Activated gamma-delta T cell treated with Interleukin-2 at 50 U/mL for 16 hours (primary cell): Measurements from ENCODE around the gene ASPA.
A peak's percentile ranks its signal among the peaks of the same experiment; 100 is the strongest.
"Not testable (repeated sequence)": the region's sequence is repeated elsewhere in the genome, so short reads cannot be mapped to it uniquely, and the experiment has no call there.

ENCODE experiments used
- DNase-seq: peaks from one replicate; pipeline ENCODE4 v3.0.0-alpha.2; 2020

ASPA gene

DNA sequence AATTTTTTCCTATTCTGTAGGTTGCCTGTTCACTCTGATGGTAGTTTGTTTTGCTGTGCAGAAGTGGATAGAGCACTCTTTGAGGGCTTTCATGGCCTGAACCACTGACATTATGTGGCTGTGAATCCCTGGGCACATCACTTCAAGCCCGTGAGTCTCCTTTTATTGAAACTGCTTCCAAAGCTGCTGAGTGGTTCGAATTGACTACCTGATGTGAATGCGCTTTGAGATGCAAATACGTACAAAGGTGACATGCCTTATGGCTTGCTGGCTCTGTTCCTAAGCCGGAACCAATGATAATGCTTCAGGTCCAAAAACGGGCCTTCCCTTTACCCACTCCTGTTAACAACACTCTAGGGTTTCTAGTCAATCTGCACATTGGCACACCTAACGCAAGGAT lies 34.3 kb downstream of the ASPA start:
- DNase-seq, result no peak

DNA sequence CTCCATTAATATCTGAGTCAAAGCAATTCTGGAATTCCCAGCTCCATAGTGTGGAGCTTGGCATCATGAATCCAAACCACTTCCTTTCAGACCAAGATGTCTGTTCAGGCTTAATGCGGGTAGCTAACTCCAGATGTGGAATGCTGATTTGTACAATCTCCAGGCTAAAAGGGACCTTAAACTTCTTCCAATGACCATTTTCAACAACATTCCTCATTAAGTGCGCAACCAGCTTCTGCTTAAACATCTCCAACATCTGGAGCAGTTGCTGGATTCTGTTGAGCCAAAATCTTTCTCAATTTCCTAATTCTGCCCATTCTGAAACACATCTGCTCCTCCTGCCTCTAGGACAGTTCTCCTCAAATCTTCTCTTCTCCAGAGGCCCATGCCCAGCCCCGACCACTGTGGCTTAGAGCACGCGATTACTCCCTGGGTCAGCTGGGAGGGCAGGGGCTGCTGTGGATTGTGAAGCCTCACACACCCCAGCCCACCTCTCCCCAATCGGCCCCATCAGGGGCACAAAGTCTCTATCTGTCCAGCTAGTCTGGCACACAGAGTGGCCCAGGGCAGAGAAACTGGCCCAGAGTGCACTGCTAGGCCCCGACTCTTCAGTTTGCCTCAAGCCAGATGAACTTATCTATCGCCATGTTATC lies 36.2 kb downstream of the ASPA start:
- DNase-seq, result no peak

DNA sequence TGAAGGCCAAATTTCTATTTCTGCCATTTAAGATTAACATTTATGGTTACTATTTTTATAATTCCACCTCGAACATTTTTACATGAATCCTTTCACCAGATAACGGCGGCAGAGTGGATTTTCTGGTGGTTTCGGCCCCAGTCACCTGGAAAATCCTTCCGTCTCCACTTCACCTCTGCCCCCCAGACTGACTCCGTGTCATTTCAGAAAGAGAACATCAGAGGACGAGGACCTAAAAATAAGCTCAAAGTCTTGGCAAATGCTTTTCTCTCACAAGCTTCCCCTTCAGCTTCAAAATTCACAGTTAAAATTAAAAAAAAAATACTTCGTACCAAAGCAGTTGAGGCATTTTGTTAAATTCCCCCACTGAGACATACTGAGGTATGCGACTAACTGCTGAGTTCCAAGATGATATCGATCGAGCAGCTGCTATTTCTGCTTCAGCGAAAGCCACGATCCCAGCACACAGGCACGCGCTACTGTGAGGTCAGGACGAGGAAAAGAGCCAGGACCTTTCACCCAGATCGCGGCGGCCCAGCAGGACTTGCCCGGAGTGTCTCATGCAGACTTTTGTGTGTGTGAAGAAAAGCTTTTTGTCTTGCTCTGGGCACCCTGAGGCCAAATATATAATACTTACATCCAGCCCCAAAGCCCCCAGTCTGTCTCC lies 36.8 kb downstream of the ASPA start:
- no peak for DNase-seq

DNA sequence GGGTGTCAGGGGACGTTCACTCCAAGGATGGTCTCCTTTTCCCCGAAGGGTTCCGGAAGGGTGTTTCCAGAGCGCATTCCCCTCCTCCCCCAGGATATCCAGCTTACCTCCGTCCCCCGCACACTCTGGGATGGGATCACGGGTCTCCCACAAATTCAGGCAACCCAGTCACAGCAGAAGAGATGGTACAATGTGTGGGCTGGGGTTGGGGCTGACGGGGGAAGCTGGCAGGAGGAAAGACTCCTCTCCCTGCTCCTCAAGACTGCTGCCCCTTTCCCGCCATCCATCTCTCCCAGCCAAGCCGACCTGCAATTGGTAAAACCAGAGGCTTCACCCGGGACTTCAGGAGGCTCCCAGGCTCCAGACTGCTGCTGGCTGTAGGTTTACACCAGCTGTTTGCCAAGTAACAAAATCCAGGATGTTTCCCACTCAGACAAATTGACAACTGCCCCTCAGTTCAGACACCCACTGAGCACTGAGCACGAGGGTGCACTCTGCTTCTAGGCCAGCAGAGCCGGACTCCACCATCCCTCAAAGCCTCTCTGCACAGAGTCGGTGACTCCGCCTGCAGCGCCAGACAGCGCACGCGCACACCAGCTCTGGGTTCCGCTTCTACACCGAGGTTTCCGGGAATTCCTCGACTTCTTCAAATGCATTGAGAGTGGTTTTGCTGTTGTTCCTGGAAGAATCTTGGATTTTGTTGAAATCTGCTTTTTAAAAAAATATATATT lies 37.7 kb downstream of the ASPA start:
- DNase-seq, result no peak

DNA sequence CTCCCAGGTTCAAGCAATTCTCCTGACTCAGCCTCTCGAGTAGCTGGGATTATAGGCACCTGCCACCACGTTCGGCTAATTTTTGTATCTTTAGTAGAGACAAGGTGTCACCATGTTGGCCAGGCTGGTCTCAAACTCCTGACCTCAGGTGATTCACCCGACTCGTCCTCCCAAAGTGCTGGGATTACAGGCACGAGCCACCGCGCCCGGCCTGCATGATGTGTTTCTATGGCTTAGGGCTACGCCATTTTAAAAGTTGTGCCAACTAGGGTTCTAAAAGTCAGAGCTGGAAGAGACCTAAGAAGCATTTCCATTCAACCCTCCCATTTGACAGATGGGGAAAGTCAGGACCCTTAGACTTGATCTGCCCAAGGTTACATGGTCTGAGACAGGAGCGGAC lies 38.4 kb downstream of the ASPA start:
- DNase-seq, result not testable (repeated sequence)

DNA sequence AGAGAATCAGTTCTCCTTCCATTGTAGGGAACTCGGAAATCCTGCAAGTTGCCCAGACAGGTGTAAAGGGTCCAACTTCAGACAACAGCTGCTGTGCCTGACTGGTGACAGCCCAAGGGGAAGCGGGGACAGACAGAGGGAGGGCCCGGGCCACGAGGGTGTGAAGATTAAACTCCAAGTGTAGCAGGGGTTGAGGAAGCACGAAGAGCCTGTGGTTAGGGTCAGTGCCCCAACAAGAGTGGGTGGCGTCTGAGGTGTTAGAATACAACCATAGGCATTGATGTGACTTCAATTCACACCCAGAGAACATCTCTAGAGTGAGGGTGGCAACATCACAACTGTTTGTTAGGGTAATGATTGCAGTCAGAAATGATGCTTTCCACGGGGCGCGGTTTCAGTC lies 39.1 kb downstream of the ASPA start:
- DNase-seq, result no peak

DNA sequence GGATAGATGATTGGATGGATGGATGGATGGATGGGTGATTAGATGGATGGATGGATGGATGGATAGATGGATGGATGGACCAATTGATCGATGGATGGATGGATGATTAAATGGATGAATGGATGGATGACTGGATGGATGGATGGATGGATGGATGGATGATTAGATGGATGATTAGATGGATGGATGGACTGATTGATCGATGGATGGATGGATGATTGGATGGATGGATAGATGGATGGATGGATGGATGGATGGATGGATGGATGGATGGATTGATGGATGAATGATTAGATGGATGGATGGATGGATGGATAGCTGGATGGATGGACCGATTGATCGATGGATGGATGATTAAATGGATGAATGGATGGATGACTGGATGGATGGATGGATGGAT lies 43.7 kb downstream of the ASPA start:
- DNase-seq, result not testable (repeated sequence)

DNA sequence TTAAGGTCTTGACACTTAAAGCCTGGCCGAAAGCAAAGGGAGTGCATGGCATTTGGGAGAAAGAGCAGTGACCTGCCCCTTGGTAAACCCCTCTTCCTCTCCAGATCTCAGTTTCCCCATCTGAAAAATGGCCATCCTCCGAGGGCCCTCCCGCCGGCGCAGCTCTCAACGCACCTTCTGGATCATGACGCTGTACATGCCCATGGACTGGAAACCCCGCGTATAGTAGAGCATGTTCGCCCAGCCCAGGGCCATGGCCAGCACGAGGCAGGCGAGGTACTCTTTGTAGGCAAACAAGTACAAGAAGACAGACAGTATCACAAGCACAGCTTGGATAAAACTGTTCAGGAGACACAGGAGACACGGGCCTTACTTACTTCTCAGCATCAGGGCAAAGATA lies 48.2 kb downstream of the ASPA start:
- DNase-seq, result no peak

DNA sequence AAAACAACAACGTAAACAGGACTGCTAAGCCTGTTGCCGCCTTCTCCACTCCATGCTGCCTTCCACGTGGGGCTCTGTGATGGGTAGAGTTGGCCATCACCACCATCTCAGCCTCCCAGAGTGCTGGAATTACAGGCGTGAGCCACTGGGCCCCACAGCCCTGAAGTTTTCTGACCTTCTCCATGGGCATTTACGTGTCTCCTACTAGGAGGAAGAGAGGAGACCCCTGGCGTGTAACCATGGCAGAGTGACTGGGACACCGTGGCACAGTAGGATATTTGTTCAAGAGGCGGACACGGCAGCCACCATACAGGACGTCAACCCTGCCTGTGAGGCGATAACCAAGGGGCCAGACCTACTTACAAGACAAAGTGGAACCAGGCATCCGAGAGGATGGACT lies 50.7 kb downstream of the ASPA start:
- DNase-seq, result no peak

DNA sequence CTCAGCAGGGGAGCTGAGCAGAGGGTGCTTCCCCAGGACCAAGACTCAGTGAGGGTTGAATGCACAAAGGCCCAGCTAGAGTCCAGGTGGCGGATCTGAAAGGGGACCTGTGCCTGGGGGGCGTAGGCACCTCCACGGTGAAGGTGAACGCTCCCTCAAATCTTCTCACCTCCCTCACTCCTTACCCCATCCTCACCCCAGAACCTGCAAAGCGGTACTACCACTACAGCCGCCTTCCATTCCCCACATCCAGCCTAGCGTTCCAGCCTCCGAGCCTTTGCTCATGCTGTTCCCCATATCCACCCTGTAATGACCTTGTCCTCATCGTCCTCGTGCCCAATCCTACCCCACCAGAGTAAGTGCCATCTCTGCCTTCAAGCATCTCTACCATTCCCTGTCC lies 51.2 kb downstream of the ASPA start:
- DNase-seq, result no peak

DNA sequence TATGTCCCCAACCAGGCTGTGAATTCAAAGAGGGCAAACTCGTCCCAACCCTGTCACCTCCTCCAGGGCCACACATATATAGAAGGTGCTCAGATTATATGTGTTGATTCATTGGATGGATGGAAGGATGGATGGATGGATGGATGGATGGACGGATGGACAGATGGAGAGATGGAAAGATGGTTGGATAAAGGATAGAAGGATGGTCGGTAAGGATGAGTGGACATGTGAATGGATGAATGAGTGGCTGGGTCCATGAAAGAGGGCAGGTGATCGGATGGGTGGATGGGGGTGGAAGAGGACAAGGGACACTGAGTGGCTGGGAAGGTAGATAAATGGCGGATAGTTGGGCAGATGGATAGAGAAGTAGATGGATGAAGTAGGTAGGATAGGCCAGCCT lies 51.7 kb downstream of the ASPA start:
- DNase-seq, result no peak

DNA sequence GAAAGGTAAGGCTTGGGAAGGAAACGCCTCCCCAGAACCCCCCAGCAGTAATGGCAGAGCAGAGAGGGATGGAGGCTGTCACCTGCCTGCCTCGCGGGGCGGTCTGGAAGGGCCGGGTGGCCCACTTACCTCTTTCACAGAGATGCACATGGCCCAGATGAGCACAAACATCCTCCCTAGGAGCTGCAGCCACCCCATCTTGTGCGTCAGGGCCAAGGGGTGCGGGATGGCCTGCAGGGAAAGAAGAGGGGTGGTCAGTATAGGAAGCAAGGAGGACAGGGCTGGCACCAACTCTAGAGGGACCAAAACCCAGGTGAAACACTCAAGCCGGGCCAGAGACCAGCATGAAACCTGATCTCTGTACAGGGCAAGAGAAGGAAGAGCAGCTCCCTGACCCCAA lies 52.1 kb downstream of the ASPA start:
- DNase-seq, result no peak

DNA sequence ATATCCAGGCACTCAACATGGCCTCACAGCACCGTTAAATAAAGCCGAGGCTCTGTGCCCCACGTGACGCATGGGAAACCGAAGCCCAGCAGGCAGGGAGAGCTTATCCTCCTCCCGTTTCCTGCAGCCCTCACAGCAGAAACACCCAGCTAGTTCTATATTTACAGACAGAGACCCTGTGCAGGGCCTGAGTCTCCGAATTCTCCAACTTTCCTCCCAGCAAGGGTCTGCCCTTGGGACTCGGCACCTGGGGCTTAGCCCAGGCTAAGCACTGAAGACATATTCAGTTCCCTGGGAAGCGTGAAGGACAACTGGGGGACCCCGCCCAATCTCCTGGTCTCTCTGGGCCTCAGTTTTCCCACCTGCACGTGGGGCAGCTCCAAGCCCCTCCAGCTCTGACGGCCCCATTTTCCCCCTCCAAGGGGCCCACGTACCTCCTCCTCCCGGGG lies 52.6 kb downstream of the ASPA start:
- no peak for DNase-seq

DNA sequence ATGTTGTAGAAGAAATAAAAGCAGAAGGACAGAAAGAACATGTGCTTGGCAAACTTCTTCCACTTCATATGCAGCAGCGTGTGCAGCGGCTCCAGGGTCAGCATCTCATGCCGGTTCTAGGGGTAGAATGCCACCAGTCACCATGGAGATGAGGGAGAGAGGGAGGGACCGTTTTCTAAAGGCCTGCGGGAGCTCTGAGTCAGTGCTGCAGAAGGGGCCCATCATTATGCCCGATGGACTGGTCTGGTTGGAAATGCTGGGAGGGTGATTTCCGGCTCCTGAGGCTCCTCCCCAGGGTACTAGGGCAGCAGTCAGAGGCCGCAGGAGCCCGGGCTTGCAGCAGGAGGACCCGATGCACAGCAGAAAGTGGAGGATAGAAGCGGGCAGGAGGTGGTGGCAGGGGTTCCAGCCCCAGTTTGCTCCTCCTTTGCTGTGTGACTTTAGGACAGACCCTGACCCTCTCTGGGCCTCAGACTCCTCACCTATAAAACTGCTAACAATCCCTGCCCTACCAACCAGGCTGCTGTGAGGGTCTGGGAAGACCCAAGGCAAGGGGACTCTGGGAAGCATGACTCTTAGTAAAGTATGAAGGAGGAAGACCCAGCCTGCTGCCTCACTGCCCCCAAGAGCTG lies 53.2 kb downstream of the ASPA start:
- DNase-seq, result no peak

DNA sequence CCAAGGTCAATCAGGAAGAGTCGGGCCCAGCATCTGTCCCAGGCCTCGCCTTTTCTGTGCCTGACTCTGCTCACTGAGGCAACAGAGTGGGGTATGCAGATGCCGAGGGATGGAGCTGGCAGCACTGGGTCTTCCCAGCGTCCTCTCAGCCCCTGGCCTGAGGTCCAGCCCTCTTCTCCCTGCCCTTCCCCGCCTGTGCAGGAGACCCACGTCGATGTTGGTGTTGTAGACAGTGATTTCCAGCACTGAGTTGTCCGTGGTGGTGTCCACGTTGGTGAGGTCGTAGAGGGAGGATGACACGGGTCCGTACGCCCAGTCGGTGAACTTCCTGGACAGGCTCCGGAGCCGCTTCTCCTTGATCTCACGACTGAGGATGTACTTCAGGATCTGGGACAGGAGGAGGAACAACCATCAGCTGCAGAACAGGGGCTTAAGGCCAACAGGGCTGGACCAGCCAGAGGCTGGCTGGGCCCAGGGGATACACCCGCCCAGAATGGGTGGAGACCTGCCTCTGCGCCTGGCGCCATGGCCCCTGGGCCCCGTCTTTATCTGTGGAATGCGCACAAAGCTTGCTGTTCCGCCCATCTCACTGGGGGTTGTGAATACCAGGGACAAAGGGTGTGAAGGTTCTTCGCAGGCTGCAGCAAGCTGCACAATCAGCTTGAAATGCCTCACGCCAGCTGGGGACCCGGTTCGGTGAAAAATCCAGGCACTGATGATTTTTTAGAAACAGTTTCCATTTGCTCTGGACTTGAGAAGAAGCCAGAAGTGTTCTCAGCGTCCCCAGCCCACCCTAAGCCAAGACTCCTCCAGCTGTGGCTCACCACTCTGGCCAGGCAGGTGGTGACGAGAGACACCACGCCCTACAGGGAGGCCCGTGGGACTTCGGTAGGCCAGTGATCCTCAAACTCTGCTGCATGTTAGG lies 54.3 kb downstream of the ASPA start:
- no peak for DNase-seq

DNA sequence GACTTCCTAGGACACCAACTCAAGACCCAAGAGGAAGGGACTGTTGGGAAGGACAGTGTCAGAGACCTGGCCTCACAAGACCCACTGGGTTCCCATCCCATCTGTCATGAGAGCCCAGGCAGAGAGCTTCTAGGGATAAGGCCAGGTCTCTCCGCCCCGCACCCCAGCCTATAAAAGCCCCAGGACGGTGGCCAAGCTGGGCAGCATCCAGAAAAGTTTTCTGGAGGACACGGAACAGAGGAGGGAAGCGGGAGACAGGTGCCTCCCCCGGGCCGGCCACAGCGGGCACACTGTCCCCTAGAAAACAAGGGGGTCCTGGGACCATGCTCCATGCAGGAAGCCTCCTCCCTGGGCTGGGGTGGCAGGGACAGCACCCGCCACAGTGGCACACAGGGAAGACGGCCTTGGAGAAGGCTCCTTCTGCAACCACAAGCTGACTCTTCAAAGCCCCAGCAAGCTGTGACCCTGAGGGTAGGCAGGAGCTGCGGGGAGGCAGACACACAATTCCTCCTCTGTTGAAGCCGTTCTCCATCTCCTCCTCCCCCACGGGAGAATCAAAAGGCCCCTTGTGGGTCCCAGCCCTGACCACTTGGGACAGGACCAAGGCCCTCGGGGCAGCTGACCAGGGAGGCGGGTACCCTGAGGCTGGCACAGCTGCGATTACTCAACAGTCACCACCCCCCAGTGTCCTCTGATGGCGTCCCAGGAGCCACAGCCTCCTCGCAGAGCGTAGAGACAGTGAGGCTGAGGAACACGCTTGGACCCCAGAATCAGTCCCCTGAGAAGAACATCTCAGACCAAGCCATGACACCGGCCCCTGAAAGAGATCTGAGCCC lies 55.7 kb downstream of the ASPA start:
- no peak for DNase-seq

DNA sequence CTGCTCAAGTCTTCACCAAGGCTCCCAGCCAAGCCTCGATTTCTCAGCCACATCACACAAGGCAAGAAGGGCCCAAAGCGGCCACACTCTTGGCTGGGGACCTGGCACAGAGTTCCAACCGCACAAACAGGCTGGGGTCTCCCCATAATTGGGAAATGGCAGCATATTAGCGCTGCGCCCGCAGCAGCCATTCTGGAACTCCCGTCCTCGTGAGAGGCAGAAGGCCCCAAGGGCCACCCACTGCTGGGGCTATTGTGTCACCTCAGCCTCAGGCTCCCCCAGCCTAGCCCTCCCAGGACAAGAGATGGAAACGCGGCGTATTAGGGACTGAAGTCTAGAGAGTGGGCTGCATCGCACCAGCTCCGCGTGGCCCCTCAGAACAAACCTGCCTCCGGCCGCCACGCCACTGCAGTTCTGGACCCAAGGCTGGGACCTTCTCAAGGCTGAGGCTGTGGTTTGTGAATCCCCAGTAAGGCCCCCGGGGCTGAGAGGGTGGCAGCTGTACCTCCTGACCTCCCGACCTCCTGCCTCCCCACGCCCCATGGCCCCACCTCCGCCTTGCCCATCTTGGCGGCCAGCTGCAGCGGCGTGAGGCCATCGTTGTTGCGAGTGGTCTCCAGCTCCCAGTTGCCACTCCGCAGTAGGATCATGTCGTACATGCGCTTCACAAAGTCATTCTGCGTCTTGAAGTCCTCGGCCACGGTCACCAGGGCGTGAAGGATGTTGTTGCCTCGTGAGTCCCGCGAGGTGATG lies 56.5 kb downstream of the ASPA start:
- DNase-seq, result no peak

DNA sequence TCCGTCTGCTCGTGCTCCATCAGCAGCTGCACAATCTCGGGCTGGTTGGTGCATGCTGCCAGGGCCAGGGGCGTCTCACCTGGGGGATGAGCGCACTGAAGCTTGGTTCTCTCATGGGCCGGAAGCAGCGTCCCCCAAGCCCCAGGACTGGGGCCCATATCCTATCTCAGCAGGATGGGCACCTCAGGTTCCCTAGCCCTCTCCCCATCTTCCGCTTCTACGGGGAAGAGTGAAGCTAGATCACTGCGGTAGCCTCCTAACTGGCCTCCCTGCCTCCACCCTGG lies 57.0 kb downstream of the ASPA start:
- no peak for DNase-seq

DNA sequence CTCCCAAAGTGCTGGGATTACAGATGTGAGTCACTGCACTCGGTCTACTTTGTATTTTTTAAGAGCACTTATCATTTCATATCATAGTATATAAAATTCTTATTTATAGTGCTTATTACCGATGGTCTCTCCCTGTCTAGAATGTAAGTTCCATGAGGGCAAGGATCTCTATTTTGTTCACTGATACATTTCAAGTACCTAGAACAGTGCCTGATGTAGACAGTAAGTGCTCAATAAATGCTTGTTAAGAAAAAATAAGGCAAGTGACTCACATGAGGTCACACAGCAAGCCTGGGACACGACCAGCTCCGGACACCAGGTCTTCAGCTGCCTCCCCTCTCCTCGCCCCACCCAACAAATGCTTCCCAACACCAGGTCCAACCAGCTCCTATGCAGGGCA lies 58.0 kb downstream of the ASPA start:
- DNase-seq, result no peak

DNA sequence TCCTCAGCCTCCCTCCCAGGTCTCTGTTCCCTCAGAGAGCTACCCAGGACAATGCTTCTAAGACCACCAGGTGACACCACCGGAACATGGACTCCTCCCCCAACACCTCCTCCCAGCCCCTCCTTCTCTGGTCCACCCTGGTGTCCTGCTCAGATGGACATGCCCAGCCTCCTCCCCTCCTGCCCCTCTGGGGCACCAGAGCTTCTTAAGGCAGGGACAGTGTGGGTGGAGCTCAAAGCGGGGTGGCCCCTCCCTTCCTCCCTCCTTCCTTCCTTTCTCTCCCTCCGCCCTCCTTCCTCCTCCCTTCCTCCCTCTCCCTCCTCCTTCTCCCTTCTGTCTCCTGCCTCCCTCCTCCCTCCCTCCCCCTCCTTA lies 59.1 kb downstream of the ASPA start:
- DNase-seq, result no peak

DNA sequence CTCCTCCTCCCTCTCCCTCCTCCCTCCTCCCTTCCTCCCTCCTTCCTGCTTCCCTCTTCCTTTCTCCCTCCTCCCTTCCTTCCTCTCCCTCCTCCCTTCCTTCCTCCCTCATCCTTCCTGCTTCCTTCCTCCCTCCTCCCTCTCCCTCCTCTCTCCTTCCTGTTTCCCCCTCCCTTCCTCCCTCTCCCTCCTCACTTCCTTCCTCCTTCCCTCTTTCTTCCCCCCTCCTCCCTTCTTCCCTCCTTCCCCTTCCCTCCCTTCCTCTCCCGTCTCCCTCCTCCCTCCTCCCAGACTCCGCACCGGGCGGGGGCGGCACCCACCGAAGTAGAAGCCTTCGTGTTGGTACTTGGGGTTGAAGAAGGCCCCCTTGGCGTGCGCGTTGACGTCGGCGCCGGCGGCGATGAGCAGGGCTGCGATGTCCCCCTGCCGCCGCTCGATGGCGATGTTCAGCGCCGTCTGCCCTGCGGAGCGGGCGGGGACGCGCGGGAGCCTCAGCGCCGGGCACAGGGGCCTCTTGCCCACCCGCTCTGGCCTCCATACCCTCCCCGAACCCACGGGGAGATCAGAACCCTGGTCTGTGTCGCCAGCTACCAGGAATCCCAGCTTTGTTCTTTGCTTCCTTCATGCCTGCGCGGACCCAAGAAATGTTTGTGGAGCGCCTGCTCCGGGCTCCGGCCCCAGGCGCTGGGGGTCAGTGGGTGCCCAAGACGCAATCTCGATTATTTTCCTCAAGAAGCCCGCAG lies 59.6 kb downstream of the ASPA start:
- DNase-seq, result peak; percentile 33
